H1 (cell line): ENCODE results near the gene HIPK2. TPM values are rescaled to one million over a fixed set of nuclear protein-coding genes. Genes with fewer than 3 reads are reported as not detected.

Experiments used
- CTCF ChIA-PET: fragments of 300-600 bp; sonication (Branson Sonifier 250); formaldehyde crosslinking; loops from one replicate; lab custom pipeline; 2021; ENCODE audit not compliant: partially characterized antibody; lab: Charles Lee
- POLR2A ChIA-PET: fragments of 300-600 bp; sonication (Branson Sonifier 250); formaldehyde crosslinking; loops from one replicate; lab custom pipeline; 2021; ENCODE audit warnings: inconsistent platforms; ENCODE audit not compliant: partially characterized antibody; lab: Charles Lee
- DNase-seq, 2 experiments: peaks; one replicate each; pipeline versions ENCODE4 v3.0.0 to v3.0.0-alpha.2; 2010 to 2022; ENCODE audit warnings: low spot score in 2 of 2, low read depth in 1 of 2, mixed read lengths in 1 of 2
- FAIRE-seq: peaks from 2 replicates; lab custom pipeline; 2011; peaks lifted over from hg19 to GRCh38; lab: Jason Lieb, UNC
- H2AFZ ChIP-seq: 2 replicates; pipeline ENCODE4 v1.8.1; 2012; ENCODE audit warnings: low read length, inconsistent platforms
- H2AK5ac ChIP-seq: 2 replicates; pipeline ENCODE4 v1.6.1; 2013; ENCODE audit warnings: low read depth, low read length
- H2BK120ac ChIP-seq: replicated peaks from 2 replicates; pipeline ENCODE3; 2013; ENCODE audit warnings: low read depth, low read length, inconsistent platforms
- H2BK12ac ChIP-seq: 2 replicates; pipeline ENCODE4 v1.6.1; 2013; ENCODE audit warnings: low read depth, low read length
- H2BK15ac ChIP-seq: 2 replicates; pipeline ENCODE4 v1.6.1; 2013; ENCODE audit warnings: low read length
- H2BK20ac ChIP-seq: 2 replicates; pipeline ENCODE4 v1.6.1; 2013; ENCODE audit warnings: low read length
- H2BK5ac ChIP-seq: 2 replicates; pipeline ENCODE4 v1.6.1; 2013; ENCODE audit warnings: low read depth, low read length
- H3K14ac ChIP-seq: 2 replicates; pipeline ENCODE4 v1.6.1; 2013; ENCODE audit warnings: inconsistent platforms; ENCODE audit not compliant: insufficient read length
- H3K18ac ChIP-seq: 2 replicates; pipeline ENCODE4 v1.6.1; 2013; ENCODE audit warnings: low read length; ENCODE audit errors: extremely low read depth
- H3K23ac ChIP-seq: 2 replicates; pipeline ENCODE4 v1.6.1; 2013; ENCODE audit warnings: inconsistent platforms; ENCODE audit not compliant: insufficient read length
- H3K23me2 ChIP-seq: 2 replicates; pipeline ENCODE4 v1.6.1; 2013; ENCODE audit warnings: low read depth, low read length
- H3K27ac ChIP-seq: 2 replicates; pipeline ENCODE4 v1.6.1; 2011; ENCODE audit warnings: low read depth, low read length, inconsistent platforms
- H3K27me3 ChIP-seq, 4 experiments: replicated peaks in 1 of 4; 1 replicate in 1 of 4; 2 replicates in 3 of 4; pipeline versions ENCODE4 v1.6.1 to v1.8.1; 2011 to 2013; ENCODE audit warnings: low read length in 3 of 4, mild to moderate bottlenecking in 3 of 4, inconsistent platforms in 2 of 4, mixed read lengths in 2 of 4, moderate library complexity in 1 of 4; ENCODE audit not compliant: control insufficient read depth in 3 of 4, insufficient read depth in 3 of 4; ENCODE audit errors: extremely low read depth in 1 of 4
- H3K36me3 ChIP-seq, 4 experiments: 2 replicates each; pipeline versions ENCODE4 v1.6.1 to v1.8.1; 2011 to 2013; ENCODE audit warnings: mild to moderate bottlenecking in 4 of 4, low read length in 3 of 4, moderate library complexity in 2 of 4, control low read depth in 1 of 4, inconsistent platforms in 1 of 4; ENCODE audit not compliant: insufficient read depth in 4 of 4, control insufficient read depth in 2 of 4
- H3K4ac ChIP-seq: replicated peaks from 2 replicates; pipeline ENCODE3; 2013; ENCODE audit warnings: low read length, low read depth, mixed read lengths, inconsistent platforms; ENCODE audit not compliant: insufficient read length
- H3K4me1 ChIP-seq, 4 experiments: replicated peaks in 1 of 4; 1 replicate in 1 of 4; 2 replicates in 3 of 4; pipeline versions ENCODE4 v1.6.1 to v1.8.1; 2011 to 2013; ENCODE audit warnings: low read length in 3 of 4, inconsistent platforms in 2 of 4, mixed read lengths in 1 of 4; ENCODE audit not compliant: insufficient read depth in 4 of 4, control insufficient read depth in 3 of 4
- H3K4me2 ChIP-seq, 2 experiments: 2 replicates each; pipeline versions ENCODE4 v1.6.1 to v1.8.1; 2011 to 2013; ENCODE audit warnings: low read depth in 2 of 2, low read length in 2 of 2, control low read depth in 1 of 2, inconsistent platforms in 1 of 2, mild to moderate bottlenecking in 1 of 2; ENCODE audit not compliant: insufficient read depth in 1 of 2
- H3K4me3 ChIP-seq, 4 experiments: fragments of 200-600, 300-600 bp in 1 of 4; sonication (generic), shearing (Covaris generic), sonication (Bioruptor Twin) in 1 of 4; 2 replicates each; pipeline versions ENCODE4 v1.5.1 to v1.8.1; 2011 to 2016; ENCODE audit warnings: low read length in 4 of 4, low read depth in 3 of 4, control low read depth in 2 of 4, inconsistent platforms in 2 of 4, mild to moderate bottlenecking in 2 of 4, mixed read lengths in 1 of 4, moderate library complexity in 1 of 4; ENCODE audit not compliant: insufficient read depth in 2 of 4; ENCODE audit errors: extremely low read depth in 1 of 4
- H3K56ac ChIP-seq: replicated peaks from 2 replicates; pipeline ENCODE3; 2013; ENCODE audit warnings: low read depth, mild to moderate bottlenecking, mixed read lengths, low read length, inconsistent platforms; ENCODE audit not compliant: insufficient read length
- H3K79me1 ChIP-seq: 2 replicates; pipeline ENCODE4 v1.6.1; 2013; ENCODE audit warnings: low read depth, low read length, control low read depth
- H3K79me2 ChIP-seq, 2 experiments: 2 replicates each; pipeline versions ENCODE4 v1.6.1 to v1.8.1; 2012 to 2013; ENCODE audit warnings: low read length in 2 of 2, mild to moderate bottlenecking in 2 of 2, inconsistent platforms in 1 of 2; ENCODE audit not compliant: insufficient read depth in 2 of 2, control insufficient read depth in 1 of 2
- H3K9ac ChIP-seq, 4 experiments: replicated peaks in 1 of 4; 1 replicate in 1 of 4; 2 replicates in 3 of 4; pipeline versions ENCODE4 v1.6.1 to v1.8.1; 2011 to 2013; ENCODE audit warnings: low read depth in 3 of 4, low read length in 3 of 4, control low read depth in 2 of 4, mild to moderate bottlenecking in 2 of 4, moderate library complexity in 2 of 4, inconsistent platforms in 1 of 4; ENCODE audit errors: extremely low read depth in 1 of 4
- H3K9me3 ChIP-seq, 2 experiments: 2 replicates each; pipeline versions ENCODE4 v1.6.1 to v1.8.1; 2012 to 2013; ENCODE audit warnings: mild to moderate bottlenecking in 2 of 2, moderate library complexity in 2 of 2, control low read depth in 1 of 2, inconsistent platforms in 1 of 2, low read depth in 1 of 2, low read length in 1 of 2, mixed read lengths in 1 of 2; ENCODE audit not compliant: insufficient read depth in 2 of 2
- H4K20me1 ChIP-seq, 2 experiments: replicated peaks in 1 of 2; 2 replicates each; pipeline versions ENCODE3 to v1.8.1; 2011 to 2013; ENCODE audit warnings: inconsistent platforms in 2 of 2, low read length in 2 of 2, mild to moderate bottlenecking in 1 of 2; ENCODE audit not compliant: insufficient read depth in 2 of 2, control insufficient read depth in 1 of 2
- H4K5ac ChIP-seq: 2 replicates; pipeline ENCODE4 v1.6.1; 2013; ENCODE audit warnings: low read length, low read depth, mixed read lengths, inconsistent platforms; ENCODE audit not compliant: insufficient read length
- H4K8ac ChIP-seq: 2 replicates; pipeline ENCODE4 v1.8.0; 2013; ENCODE audit warnings: mild to moderate bottlenecking, moderate library complexity, low read length, inconsistent platforms; ENCODE audit not compliant: insufficient read depth; ENCODE audit errors: extremely low read depth
- H4K91ac ChIP-seq: replicated peaks from 2 replicates; pipeline ENCODE3; 2013; ENCODE audit warnings: low read length, mixed read lengths, inconsistent platforms; ENCODE audit not compliant: insufficient read length
- CEBPB ChIP-seq: IDR thresholded peaks from 2 replicates; pipeline ENCODE4 v1.6.1; 2012; ENCODE audit warnings: low read depth, low read length
- CHD1 ChIP-seq: IDR thresholded peaks from 2 replicates; pipeline ENCODE4 v1.6.1; 2012; ENCODE audit warnings: low read depth, low read length, improper control_type of control experiment
- CTBP2 ChIP-seq: IDR thresholded peaks from 2 replicates; pipeline ENCODE4 v1.7.0; 2011; ENCODE audit warnings: borderline replicate concordance, mild to moderate bottlenecking, moderate library complexity, mixed read lengths, low read length; ENCODE audit not compliant: insufficient read depth, insufficient read length
- SAP30 ChIP-seq: fragments of 300-600 bp; sonication (generic); IDR thresholded peaks from 2 replicates; pipeline ENCODE4 v1.7.1; 2012; ENCODE audit warnings: low read length, moderate library complexity, mild to moderate bottlenecking, inconsistent platforms; ENCODE audit not compliant: insufficient read depth, insufficient replicate concordance
- SP2 ChIP-seq: IDR thresholded peaks from 2 replicates; pipeline ENCODE4 v1.6.1; 2012; ENCODE audit warnings: mild to moderate bottlenecking, low read length, inconsistent platforms
- WGBS, 2 experiments: shearing (Covaris generic) in 1 of 2; methylation state at CpG; one replicate each; pipeline versions ENCODE4 v1.1.6 to v1.1.7; 2013 to 2015; ENCODE audit warnings: low lambda C conversion rate in 2 of 2, mixed read lengths in 2 of 2, inconsistent platforms in 1 of 2, low coverage in 1 of 2, missing lambda C conversion rate in 1 of 2; ENCODE audit not compliant: insufficient replicate concordance in 2 of 2, insufficient coverage in 1 of 2, insufficient read length in 1 of 2; ENCODE audit errors: extremely low coverage in 1 of 2, missing lambda C conversion rate in 1 of 2; 5-methylcytosine and 5-hydroxymethylcytosine counted together
- polyA plus RNA-seq, 7 experiments: library from polyadenylated mRNA; depleted of rRNA in 3 of 7; stranded (reverse) in 5 of 7; unstranded in 2 of 7; fragments of >200 nt in 5 of 7; fragments of 200-250 nt in 2 of 7; gene quantifications; 1 replicate in 5 of 7; 2 replicates in 1 of 7; 4 replicates in 1 of 7; pipeline versions ENCODE4 v1.2.1 to v1.2.3, GENCODE V29; 2011 to 2013; ENCODE audit warnings: missing spikeins in 2 of 7, mixed read lengths in 2 of 7
- total RNA-seq: library from RNA; stranded (reverse); fragmentation: NEBNext Ultra II Directional; extraction: Animal tissue kit (Norgen Biotek cat#: 25700); gene quantifications from 2 replicates; pipeline ENCODE4 v1.2.1, GENCODE V29; 2021

Gene HIPK2
- total and polyA plus RNA-seq, 2 of the 8 experiments (the other 6 are each of a cell fraction or from before 2014, with no cell fraction given), result 8.3 to 24.3 TPM

- Histone ChIP-seq H2AFZ (no peak overlapping the region), H2BK15ac (no peak overlapping the region), H4K91ac (no peak overlapping the region), H3K79me2 (0 out of 4 replicates have a peak, but pooled peaks cover 0 to 5% of the 10 kb centered on the region in 2 experiments), H3K4me3 (no peak overlapping the region), H2BK120ac (no peak overlapping the region), H3K23ac (no peak overlapping the region), H3K23me2 (no peaks in the 10 kb centered on the region), H2BK5ac (no peak overlapping the region), H3K36me3 (no peaks in the 10 kb centered on the region), H3K56ac (no peak overlapping the region), H2AK5ac (no peak overlapping the region), H3K9me3 (no peaks in the 10 kb centered on the region), H3K14ac (no peak overlapping the region), H3K27ac (no peak overlapping the region), H2BK20ac (no peak overlapping the region), H4K5ac (no peak overlapping the region), H4K20me1 (peaks cover 1 to 3% of the 10 kb centered on the region in 2 experiments), H3K18ac (no peak overlapping the region), H3K4ac (no peak overlapping the region), H2BK12ac (no peak overlapping the region), H4K8ac (no peak overlapping the region), H3K4me1 (no peaks in the 10 kb centered on the region), H3K9ac (no peak overlapping the region), H3K27me3 (no peaks in the 10 kb centered on the region), H3K4me2 (no peak overlapping the region), H3K79me1 (peaks cover 4% of the 10 kb centered on the region; the same call in 1 of the 2 replicates)
- no peak for TF ChIP-seq CTBP2
- TF ChIP-seq SAP30, result no peak
- TF ChIP-seq CEBPB, result no peak
- TF ChIP-seq SP2, result no peak
- TF ChIP-seq CHD1, result no peak
- CTCF ChIA-PET, result interaction anchor here (0.9 to 2.3 kb wide), 6 partner anchors 13 to 93 kb away, joined by 3 to 11 read pairs (median 4); no protein-coding TSS in a partner anchor
- FAIRE-seq (no peak), DNase-seq (no peak)
- WGBS, 2 experiments, result 95% methylated on average over 6 of the region's 6 CpGs; no CpG with 5 or more reads in 1 of the 2 experiments
- POLR2A ChIA-PET, result interaction anchor here (0.5 kb wide), 1 partner anchor 35 kb away, joined by 3 read pairs; no protein-coding TSS in a partner anchor
These were observed 39.7 kb downstream of the HIPK2 start for GRCh38 chr7:139738101-139738489.
